KOPT-K1 (cell line): Measurements from ENCODE around the gene ACADVL.

Experiments used
- H3K27ac ChIP-seq: fragments of 200-600 bp; sonication (generic); 2 replicates; pipeline ENCODE4 v1.5.1; 2016; ENCODE audit warnings: antibody characterized with exemption, mild to moderate bottlenecking, low read depth, low read length; ENCODE audit not compliant: poor library complexity, severe bottlenecking
- H3K36me3 ChIP-seq: fragments of 200-600 bp; sonication (generic); 2 replicates; pipeline ENCODE4 v1.5.1; 2017; ENCODE audit warnings: antibody characterized with exemption, mild to moderate bottlenecking, low read length, moderate library complexity; ENCODE audit not compliant: insufficient read depth
- H3K9me3 ChIP-seq: fragments of 200-600 bp; sonication (generic); 2 replicates; pipeline ENCODE4 v1.5.1; 2017; ENCODE audit warnings: antibody characterized with exemption, low read length, mild to moderate bottlenecking; ENCODE audit not compliant: insufficient read depth, poor library complexity, severe bottlenecking

The ACADVL gene

GRCh38 chr17:7207120-7208001 is 12.4 kb upstream of the ACADVL start:
- Histone ChIP-seq H3K36me3 (peaks cover 12% of the 10 kb centered on the region), H3K27ac (no peak overlapping the region), H3K9me3 (no peaks in the 10 kb centered on the region)

DNA sequence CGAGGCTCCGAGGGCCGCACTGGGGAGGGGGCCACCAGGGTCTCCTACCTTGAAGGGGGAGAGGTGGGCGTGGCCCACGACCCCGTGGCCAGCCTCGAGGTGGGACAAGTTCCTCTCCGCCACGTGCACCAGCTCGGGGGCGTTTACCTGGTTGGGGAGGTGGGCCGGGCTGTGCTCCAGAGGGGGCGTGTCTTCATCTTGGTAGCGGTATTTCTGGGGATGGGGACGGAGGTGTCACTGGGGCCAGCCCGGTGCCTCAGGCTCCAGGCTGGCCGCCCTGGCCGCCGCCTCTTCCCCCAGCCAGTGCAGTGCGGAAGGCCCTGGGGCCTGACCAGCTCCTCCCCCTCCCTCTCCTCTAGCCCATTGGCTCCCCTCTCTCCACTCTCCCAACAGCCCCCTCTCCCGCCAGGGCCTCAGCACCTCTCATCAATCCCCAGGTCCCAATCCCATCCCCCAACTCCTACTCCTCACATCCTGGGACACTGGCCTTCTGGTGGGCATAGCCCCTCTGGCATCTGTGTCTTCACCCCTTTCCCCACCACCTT is 11.6 kb upstream of the ACADVL start:
- H3K9me3 ChIP-seq = no peaks in the 10 kb centered on the region
- no peak overlapping the region for H3K27ac ChIP-seq
- peaks cover 5% of the 10 kb centered on the region; the same call in 1 of the 2 replicates for H3K36me3 ChIP-seq

- no peak overlapping the region for H3K27ac ChIP-seq
- H3K36me3 ChIP-seq = no peaks in the 10 kb centered on the region
- no peaks in the 10 kb centered on the region for H3K9me3 ChIP-seq
Measured at GRCh38 chr17:7208754-7209460, 10.8 kb upstream of the ACADVL start.

GRCh38 chr17:7211491-7212273 is 8.1 kb upstream of the ACADVL start:
- no peaks in the 10 kb centered on the region for H3K9me3 ChIP-seq
- no peak overlapping the region for H3K27ac ChIP-seq
- no peaks in the 10 kb centered on the region for H3K36me3 ChIP-seq

DNA sequence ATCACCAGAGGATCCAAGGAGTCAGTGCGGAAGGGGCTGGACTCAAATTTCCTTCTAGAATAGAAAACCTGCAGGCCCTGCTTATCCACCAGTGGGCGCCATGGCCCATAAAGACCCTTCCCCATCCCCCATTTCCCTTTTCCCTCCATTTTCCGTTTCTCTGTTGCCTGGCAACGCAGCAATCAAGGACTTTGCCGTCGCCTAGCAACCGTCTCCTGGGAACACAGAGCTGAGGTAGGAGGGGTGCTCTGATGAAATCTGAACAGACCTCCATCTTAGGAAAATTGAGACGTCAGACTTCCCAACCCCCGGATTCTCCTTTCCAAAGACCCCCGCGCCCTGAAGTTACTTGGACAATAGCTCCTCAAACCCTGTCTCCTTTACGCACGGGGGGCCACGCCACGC is 5.8 kb upstream of the ACADVL start:
- Histone ChIP-seq H3K9me3 (no peaks in the 10 kb centered on the region), H3K36me3 (no peaks in the 10 kb centered on the region), H3K27ac (peak overlapping the region; percentile 55)

DNA sequence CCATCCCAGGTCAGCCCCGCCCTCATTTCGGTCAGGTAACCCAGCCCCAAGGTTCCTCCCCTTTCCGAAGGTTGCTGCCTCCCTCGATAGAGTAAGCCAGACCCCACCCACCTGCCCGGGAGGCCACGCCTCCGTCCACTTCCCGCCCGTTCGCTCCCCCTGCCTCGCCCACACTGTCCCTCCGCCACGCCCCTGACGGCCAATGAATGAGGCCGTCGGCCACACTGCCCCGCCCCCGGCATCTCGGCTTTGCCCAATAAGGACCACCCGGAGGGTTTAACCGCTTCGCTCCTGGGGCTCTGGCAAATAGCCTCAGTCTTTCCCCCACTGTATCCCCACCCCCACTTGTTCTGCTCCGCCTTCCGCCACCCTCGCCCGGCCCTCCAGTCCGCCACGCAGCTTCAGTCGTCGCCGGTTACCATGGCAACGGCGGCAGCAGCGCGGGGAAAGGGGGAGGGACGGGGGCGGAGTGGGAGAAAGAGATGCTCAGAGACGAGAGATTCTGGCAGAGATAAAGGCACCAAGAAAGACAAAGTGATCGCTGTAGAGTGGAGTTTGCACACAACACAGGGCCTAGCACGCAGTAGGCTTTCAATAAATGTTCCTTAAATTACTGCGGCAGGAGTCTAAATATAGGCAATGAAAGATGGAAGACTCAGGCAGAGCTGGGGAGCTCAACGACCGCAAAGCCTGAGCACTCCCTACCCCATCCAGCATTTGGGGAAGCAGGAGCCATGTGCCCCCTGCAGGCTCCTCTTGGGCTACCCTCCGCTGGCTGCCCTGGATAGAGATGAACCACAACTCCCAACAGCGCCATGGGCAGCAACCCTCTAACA is 5.2 kb upstream of the ACADVL start:
- peak overlapping the region; percentile 55 for H3K27ac ChIP-seq
- no peaks in the 10 kb centered on the region for H3K9me3 ChIP-seq
- no peaks in the 10 kb centered on the region for H3K36me3 ChIP-seq

- Histone ChIP-seq H3K27ac (peak overlapping the region; percentile 55), H3K36me3 (no peaks in the 10 kb centered on the region), H3K9me3 (no peaks in the 10 kb centered on the region)
Measured at GRCh38 chr17:7215136-7215638, 4.6 kb upstream of the ACADVL start.

DNA sequence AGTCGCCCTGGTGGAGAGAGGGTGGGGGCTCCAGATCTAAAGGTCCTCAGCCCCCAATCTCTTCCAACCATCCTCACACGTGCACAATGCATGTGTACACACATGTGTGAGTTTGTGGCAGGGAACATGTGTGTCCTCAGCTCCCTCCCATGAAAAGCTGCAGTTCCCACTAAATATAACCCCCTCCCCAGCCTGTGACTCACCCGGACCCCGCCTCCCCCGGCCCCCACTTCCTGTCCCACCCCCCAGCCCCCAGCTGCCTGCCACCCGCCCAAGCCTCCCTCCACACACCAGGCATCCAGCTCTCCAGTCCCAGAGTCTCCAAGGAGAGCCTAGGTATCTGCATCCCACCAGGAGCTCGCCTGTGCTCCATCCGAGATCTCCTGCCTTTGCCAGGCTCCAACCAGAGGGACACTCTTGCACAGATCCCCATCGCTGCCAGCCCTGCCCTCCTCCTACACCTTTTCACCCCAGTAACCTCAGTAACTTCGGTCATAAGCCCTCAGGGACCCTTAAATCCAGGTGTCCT is 4.0 kb upstream of the ACADVL start:
- Histone ChIP-seq H3K9me3 (no peaks in the 10 kb centered on the region), H3K27ac (peak overlapping the region; percentile 55)

GRCh38 chr17:7216242-7217112 is 3.3 kb upstream of the ACADVL start:
- no peaks in the 10 kb centered on the region for H3K36me3 ChIP-seq
- no peaks in the 10 kb centered on the region for H3K9me3 ChIP-seq
- peak overlapping the region; percentile 54 for H3K27ac ChIP-seq

More for the DNA sequence above, 4.0 kb upstream of the ACADVL start:
- H3K36me3 ChIP-seq = no peaks in the 10 kb centered on the region

GRCh38 chr17:7217113-7217987 is 2.4 kb upstream of the ACADVL start:
- Histone ChIP-seq H3K36me3 (peaks cover 6% of the 10 kb centered on the region; the same call in 1 of the 2 replicates), H3K9me3 (no peaks in the 10 kb centered on the region), H3K27ac (peak overlapping the region; percentile 59)

DNA sequence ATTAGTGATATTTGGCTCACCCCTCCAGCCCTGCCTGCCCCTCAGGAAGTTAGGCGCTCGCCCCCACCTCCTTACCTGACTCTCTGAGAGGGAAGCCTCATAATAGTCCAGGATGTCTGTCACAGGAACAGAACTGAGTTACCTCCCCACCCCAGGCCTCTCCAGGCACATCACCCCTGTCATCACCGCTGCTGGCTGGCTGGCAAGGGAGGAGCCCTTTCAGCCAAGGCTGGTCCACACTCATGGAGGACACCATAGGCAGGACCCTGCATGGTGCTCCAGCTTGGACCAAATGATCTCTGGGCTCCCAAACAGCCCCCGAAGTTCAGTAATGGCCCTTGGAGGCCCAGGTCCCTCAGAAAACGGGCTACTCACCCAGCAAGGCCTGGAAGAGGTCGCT is 1.6 kb upstream of the ACADVL start:
- no peaks in the 10 kb centered on the region for H3K9me3 ChIP-seq
- peaks cover 14% of the 10 kb centered on the region for H3K36me3 ChIP-seq
- peak overlapping the region; percentile 59 for H3K27ac ChIP-seq

DNA sequence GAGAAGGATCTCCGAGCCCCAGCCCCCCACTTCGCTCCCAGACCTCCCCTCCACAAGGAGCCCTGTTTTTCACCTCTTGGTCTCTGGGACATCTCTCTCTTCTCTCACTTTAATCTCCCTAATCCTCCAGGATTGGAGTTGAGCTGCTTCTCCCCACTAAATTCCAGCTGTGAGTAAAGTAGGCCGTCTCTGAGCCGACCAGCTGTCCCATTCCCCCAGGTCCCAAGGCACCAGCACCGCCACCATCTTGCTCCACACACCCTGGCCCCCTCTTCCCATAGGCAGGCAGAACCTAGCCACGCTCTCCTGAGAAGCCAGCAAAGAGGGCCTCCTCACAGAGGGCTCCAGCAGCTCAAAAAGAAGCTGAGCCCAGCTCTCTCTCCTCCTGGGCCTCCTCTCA is 980 bp upstream of the ACADVL start:
- H3K36me3 ChIP-seq = peaks cover 20% of the 10 kb centered on the region
- H3K9me3 ChIP-seq = no peaks in the 10 kb centered on the region
- peak overlapping the region; percentile 77 for H3K27ac ChIP-seq
